Activated CD8-positive, alpha-beta memory T cell treated with anti-CD3 and anti-CD28 coated beads for 24 hours (primary cell): ENCODE results near the gene PATJ.
A peak's percentile ranks its signal among the peaks of the same experiment; 100 is the strongest.

Source experiments
- DNase-seq: peaks from one replicate; pipeline ENCODE4 v3.0.0-alpha.2; 2020

Gene PATJ

DNA sequence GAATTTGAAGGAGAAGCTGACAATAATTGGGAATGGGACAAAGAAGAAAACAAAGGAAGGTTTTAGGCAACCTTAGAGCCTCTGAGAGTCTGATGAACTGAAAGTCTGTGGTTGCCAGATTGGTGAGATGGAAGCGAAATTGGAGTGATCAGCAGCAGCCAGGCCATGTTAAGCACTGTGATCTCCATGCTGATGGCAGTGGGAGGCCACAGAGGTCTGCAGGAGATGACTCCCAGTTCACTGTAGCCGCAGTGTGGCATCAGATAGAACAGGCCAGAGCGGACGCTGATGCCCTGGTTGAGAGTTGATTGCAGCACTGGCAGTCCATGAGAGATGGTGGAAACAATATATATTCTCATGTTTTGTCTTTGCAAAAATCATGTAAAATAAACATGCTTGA is 314.9 kb downstream of the PATJ start:
- DNase-seq: no peak

DNA sequence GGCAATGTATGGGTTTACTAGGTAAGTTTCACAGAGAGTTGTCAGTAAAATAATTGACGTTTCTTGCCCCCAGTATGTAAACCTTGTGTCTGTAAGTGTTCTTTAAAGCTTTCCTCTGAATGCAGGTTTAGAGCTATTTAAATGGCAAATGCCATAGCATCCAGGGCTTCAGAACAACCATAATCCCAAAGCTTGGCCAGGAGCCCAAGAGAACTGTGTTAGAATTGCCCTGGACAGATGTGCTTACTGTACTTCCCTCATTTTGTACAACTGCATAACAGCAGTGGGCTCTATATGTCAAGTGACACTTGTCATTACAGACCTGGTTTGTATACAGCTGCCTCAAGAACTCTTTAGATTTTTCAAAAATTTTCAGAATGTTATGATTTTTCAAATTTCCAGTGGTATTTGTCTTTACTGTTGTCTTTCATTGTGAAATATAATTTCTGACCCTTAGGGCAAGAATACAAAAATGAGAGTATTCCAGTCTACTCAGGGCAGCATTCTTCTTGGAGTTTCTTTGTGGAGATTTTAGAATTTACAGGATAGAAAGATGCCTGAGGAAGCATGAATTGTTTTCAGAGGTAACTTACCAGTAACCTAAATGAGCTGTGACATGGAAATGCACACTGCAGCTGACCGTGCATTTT is 315.5 kb downstream of the PATJ start:
- no peak for DNase-seq

DNA sequence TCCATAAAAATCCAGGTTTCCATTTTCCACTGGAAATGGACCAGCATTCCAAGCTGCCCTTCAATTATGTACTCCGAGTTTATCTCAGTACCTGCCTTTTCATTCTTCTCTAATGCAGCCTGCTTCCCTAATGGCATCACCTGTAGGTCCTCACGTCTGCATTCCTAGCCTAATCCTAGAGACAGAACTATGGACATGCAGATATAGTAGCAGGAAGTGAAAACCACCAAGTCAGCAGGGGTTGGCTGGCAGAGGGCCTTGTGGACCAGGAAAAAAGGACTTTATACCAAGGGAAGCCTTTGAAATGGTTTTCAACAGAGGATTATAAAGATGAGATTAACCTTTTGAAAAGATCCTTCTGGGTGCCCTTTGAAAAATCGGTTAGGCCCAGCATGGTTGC is 316.7 kb downstream of the PATJ start:
- no peak for DNase-seq

DNA sequence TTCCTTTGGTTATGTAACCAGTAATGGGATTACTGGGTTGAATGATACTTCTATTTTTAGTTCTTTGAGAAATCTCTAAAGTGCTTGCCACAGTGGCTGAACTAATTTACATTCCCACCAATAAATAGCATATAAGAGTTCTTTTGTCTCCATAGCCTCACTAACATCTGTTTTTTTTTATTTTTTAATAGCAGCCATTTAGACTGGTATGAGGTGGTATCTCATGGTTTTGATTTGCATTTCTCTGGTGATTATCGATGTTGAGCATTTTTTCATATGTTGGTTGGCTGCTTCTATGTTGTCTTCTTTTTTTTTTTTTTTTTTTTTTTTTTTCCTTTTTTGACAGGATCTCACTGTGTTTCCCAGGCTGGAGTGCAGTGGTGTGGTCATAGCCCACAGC is 319.8 kb downstream of the PATJ start:
- no peak for DNase-seq

DNA sequence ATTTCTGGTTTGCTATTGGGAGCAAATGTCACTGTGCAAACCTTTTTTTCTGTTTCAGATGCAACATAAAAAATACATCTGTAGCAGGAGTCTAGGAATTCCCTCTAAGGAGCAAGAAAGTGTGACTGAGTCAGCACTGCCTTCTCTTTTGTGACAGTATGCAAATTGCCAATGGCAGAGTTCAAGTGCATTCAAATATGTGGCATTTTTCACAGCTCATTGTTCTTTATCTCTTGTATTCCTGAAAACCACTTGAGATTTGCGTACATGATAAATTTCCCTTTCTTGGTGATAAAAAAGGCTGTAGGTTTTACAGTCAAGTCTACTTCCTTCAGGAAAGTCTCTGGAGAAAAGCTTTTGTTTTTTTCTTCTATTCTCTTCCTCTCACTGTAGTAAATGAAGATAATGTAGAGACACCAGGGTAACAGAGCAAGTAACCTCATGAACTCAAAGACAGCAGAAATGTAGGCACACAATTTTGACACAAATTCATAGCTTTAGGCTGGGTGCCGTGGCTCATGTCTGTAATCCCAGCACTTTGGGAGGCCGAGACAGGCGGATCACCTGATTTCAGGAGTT is 322.6 kb downstream of the PATJ start:
- no peak for DNase-seq

DNA sequence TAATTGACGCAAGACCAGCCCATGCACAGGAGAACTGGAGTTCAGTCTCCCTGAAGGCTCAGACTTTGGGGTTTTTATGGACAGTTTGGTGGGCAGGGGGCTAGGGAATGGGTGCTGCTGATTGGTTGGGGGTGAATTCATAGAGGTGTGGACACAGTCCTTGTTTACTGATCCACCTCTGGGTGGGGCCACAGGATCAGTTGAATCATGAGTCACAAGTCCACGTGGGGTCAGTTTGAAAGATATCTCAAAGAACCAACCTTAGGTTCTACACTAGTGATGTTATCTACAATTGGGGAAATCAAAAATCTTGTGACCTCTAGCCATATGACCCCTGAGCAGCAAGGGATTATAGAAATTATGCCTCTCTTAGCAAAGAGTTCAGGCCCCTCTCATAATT is 324.4 kb downstream of the PATJ start:
- DNase-seq: no peak

DNA sequence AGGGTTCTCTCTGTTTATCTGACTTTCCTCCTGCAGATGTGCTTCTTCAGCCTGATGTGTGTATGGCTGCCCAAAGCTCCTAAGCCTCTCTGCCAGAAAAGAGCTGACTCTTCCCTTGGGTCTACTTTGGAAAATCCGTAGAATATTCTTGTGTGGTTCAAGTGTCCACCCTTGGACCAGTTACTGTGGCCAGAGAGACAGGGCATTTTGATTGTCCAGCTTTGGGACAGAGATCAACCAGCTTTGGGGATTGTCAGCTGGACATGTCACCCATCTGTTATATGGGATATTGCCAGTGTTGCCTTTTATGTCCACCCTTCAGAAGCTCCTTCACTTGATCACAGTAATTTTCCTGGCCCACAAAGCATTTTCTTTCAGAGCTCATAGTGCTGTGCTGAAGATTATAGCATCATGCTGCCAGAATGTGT is 326.1 kb downstream of the PATJ start:
- DNase-seq: no peak

DNA sequence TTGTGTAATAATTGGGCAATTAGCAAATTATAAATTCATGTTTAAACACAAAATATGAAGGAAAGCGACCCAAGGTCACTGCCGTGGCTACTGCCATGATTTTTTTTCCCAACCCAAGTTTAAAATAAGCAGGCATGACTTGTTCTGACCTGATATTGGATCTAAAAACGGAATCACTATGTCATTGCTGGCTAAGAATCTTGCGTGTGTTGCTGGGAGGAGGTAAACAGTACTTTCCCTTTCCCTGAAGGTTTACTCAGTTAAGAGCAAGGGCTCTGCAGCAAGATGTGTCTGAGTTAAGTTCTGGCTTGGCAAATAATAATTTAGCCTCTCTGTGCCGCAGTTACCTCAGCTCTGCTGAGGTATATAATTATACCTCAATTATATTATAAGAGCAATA is 326.7 kb downstream of the PATJ start:
- no peak for DNase-seq

DNA sequence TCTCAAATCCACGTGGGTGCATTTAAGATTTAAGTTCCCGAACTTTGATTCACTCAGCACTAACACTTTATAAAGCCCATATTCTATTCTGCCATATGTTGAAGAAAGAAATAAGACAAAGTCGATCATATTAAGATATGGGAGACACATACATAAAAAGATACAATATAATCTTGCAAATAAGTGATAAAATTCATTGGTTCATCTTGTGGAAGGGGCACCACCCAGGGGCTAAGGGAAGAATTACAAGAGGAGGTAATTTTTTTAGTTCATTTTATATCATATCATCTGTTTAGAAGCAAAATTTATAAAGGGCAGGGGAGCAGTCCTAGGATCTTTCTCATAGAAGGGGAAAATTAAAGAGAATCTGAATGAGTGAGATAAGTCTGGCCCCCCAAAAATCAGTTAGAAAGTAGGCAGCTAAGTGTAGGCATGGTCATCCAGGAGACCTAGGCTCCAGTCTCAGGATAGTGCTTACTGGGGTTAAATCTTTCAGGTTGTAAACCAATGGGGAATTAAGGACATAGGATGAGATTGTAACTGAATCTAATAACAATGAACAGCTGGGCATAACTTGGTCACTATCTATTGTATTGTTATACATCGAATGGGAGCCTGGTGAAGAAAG is 328.2 kb downstream of the PATJ start:
- no peak for DNase-seq

DNA sequence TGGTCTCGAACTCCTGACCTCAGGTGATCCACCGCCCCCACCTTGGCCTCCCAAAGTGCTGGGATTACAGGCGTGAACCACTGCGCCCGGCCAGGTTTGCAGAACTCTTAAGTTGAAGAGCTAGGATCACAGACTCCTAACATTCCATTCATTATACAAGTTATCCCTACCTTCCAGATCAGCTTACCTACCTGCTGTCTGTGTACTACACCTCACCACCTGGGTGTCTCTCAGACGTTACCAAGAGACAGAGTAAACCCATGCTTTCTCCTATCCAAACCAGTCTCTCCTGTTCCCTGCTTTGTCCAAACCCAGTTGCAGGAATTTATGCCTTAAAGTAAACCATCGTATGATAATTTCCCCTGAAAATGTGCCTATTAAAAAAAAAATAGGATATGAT is 329.4 kb downstream of the PATJ start:
- DNase-seq: no peak

DNA sequence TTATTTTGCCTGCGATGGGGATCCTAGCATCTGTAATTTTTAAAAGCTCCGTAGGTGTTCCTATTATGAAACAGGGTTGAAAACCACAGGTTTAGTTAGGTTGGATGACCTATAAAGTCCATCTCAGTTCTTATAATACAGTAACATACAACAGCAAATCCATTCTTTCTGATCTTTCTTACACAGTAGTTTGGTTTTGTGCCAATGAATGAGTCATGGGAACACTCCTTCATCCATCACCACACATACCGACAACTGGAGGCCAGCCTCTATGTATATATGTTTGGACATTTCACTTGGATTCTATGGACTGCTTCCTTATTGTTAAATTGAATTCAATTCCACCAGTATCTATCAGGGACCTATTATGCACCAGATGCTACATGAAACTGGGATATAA is 334.0 kb downstream of the PATJ start:
- no peak for DNase-seq

DNA sequence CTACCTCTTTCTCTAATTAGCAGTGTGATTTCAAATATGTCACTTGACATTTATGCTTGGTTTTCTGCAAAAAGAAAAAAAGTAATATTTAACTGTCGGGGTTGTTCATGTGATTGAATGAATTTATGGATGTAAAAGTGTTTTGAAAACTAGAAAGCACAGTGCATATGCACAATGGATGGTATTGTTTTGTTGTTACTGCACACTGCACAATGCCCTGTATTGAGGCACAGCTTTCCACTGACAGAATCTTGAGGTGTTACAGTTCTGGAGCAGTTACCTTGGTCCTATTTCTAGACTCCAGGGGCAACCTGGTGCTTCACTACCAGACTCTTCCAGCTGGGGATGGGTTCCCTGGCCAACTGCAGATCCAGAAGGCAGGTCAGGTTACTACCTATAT is 335.5 kb downstream of the PATJ start:
- DNase-seq: no peak

DNA sequence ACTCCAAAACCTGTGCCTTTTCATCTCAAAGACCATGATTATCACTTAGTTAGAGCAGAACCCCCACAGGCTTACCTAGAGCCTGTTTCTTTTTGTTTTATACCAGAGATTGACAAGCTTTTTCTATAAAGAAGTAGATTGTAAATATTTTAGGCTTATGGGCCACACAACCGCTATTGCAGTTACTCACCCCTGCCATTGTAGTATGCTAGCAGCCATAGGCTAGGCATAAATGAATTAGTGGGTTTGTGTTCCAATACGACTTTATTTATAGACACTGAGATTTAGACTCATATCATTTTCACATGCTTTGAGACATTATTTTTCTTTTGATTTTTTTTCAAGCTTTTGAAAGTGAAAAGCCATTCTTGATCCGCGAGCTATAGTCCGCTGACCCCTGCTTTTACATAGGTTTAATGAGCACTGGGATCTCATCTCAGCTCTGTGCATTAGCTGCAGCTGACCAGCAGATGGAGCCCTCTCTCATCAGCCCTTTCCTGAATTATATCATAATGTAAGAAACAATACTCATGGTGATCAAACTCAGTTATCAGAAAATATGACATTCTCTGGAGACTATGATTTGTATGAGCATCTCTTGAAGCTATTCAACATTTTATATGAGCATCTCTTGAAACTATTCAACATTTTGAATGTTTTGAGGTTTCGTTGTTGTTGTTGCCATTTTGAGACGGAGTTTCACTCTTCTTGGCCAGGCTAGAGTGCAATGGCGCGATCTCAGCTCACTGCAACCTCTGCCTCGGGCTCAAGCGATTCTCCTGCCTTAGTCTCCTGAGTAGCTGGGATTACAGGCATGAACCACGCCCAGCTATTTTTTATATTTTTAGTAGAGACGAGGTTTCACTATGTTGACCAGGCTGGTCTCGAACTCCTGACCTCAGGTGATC is 340.4 kb downstream of the PATJ start:
- DNase-seq: peak; percentile 59

DNA sequence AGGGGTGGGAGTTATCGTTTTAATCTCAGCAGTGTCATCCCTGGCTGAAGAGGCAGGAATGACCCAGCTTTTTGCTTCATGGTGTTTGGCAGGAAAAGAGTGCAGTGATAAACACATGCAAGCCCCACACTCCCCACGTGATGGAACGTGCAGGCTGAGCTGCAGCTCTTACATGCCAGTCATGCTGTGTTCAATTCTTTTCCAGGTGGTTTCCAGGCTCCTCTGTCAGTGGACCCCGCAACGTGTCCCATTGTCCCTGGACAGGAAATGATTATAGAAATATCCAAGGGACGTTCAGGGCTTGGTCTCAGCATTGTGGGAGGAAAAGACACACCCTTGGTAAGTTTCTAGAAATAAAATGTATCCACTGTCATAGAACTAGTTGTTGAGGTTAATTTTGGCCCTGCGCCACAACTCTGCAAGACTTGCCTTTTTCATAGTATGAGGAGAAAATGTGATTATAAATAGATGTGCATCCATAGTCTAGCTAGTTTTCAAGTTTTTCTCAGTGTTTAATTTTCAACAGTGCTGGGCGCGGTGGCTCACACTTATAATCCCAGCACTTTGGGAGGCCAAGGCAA is 342.1 kb downstream of the PATJ start:
- DNase-seq: no peak

DNA sequence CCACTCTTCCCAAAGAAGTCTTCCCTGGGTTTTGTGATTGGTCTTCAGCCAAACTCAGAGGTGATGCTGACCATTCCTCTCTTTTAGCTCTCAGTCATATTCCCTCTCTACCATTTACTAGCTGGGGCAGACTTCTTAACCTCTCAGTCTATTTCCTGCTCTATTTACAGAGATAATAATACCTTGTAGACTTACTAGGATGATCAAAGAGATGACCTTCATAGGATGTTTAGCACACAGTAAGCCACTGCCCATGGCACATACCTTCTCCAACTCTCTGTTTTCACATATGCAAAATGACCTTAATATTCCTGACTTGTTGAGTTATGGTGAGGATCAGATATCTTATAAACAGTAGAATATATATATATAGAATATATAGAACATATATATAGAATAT is 346.2 kb downstream of the PATJ start:
- no peak for DNase-seq

DNA sequence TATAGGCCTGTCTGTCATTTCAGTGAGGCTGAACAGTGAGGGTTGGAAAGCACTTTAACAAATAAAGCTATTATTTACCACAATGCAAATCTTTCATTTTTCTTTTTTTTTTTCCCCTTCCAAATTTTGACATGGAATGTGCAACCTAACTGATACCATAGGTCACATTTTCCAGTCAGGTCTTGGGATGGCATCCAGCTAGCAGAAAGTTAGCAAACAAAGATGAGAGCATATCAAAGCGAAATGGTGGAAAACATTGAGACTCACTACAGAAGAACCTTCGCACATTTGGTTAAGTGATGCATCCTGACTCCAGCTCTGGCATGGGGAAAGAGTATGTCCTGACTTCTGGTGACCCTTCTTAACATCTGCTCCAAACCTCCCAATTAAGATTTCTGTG is 347.3 kb downstream of the PATJ start:
- no peak for DNase-seq

DNA sequence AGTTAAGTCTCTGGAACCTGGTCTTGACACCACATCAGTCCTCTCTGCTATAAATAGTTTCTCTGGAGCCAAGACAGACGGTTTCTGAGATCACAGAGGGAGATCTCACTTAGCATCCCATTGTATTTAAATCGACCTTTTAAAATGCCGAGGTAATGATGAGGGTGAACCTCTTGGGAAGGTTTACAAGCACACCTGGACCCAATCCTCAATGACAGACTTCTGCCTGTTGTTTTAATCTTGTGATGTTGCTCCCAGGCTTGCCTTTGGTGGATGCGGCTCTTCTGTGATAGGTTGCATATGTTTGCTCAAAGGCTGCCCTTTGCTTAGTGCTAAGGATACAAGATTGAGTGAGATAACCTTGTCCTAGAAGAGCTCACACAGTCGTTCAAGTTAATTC is 347.7 kb downstream of the PATJ start:
- no peak for DNase-seq

DNA sequence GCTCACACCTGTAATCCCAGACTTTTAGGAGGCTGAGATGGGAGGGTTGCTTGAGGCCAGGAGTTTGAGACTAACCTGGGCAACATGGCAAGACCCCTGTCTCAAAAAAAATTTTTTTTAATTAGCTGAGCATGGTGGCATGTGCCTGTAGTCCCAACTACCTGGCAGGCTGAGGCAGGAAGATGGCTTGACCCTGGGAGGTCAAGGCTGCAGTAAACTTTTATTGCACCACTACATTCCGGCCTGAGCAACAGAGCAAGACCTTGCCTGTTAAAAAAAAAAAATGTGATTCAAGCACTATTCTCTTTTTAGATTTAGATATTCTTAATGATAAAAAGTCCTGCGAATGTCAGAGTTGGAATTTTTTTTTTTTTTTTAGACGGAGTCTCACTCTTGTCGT is 349.8 kb downstream of the PATJ start:
- DNase-seq: no peak

DNA sequence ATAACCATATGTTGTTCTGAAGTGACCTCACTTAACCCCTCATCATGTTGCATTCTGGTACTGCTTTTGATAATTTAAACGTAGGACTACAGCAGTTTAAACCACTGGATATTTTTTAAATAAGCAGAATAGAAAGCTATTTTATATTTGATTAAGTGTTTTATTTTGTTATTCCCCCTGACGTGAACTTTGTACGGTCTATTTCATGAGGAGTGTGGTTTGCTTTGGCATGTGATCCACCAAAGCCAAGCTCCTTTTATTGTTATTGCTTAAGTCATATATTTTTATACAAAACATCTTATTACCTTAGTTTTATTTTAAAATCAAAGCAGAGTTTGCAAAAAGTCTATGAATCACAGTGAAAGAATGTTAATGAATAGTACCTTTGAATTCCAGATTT is 351.0 kb downstream of the PATJ start:
- no peak for DNase-seq

DNA sequence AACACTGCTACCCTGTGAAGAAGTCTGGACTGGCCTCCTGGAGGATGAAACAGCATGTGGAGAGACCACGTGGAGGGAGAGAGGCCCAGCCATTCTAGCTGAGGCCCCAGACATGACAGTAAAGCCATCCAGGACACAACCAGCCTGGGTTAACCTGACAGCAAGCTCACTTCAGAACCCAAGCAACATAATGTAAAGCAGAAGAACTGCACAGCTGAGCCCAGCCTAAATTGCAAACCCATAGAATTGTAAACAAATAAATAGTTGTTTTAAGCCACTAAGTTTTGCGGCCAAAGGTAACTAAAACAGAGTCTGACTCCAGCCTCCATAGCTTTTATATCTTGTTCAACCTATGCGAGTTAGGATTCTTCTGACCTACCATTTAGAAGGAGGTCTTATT is 355.2 kb downstream of the PATJ start:
- no peak for DNase-seq

DNA sequence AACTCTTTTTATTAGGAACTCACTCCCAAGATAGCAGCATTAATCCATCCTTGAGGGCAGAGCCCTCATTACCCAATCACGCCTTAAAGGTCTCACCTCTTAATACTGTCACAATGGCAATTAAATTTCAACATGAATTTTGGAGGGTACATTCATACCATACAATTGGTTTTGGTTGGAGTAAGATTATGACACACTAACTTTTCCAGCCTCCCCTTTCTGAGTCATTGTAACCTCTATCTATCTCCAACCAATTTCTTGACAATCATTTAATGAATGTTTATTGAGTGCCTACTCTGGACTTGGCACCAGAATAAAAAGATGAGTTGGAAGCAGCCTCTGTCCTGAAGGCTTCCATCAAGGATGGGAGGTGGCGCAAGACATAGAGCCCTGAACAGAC is 358.2 kb downstream of the PATJ start:
- no peak for DNase-seq

DNA sequence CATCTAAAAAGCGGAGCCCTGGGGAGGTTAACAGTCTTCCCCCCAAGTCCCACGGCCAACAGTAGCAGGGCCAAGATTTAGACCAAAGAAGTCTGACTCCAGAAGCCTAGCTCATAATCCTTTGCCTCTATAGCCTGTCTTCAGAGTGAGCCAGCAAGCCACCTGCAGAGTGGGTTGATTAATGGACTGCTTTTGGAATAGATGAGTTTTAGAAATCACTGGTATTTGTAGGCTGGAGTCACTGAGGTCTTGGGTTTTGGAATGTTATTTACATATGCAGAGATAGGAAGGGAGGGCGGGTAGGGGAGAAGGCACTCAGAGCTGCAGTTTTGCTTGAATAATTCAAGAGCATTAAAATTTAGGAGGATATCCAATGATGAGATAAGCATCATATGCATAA is 361.6 kb downstream of the PATJ start:
- no peak for DNase-seq

DNA sequence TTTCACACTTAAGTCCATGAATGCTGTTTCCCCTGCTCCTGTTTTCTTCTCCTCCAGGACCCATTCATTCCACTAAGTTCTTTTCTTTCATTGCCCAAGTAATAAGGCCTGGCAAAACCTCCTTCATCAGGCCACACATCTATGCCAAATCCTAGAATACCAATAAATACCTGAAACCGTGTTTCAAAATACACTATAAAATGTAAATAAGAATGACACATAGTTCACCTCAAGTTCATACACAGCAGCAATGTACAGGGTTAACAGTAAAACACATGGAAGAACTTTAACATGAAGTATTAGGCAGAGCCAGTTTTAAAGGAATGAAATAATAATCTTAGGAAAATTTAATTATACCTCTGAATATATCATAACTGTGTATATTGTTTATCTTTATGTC is 365.6 kb downstream of the PATJ start:
- DNase-seq: no peak
